ENCODE results near the gene DHX34.
A peak's percentile ranks its signal among the peaks of the same experiment; 100 is the strongest.
"Not testable (repeated sequence)": the region's sequence is repeated elsewhere in the genome, so short reads cannot be mapped to it uniquely, and the experiment has no call there.

The DHX34 gene

GRCh38 chr19:47407417-47407774, 58.3 kb downstream of the DHX34 start:
- H3K27ac ChIP-seq (ENCODE audit: low read depth, low read length) = no peak overlapping the region
- no peaks in the 10 kb centered on the region for H3K36me3 ChIP-seq (ENCODE audit: control insufficient read depth, insufficient read depth, low read length)
- H3K4me3 ChIP-seq (ENCODE audit: low read length) = no peak overlapping the region
- no peaks in the 10 kb centered on the region for H3K4me1 ChIP-seq (ENCODE audit: control insufficient read depth, insufficient read depth, low read length)
- no peaks in the 10 kb centered on the region for H3K27me3 ChIP-seq (ENCODE audit: control insufficient read depth, insufficient read depth, low read length)
- H3K9ac ChIP-seq (ENCODE audit: low read length) = no peak overlapping the region

DNA sequence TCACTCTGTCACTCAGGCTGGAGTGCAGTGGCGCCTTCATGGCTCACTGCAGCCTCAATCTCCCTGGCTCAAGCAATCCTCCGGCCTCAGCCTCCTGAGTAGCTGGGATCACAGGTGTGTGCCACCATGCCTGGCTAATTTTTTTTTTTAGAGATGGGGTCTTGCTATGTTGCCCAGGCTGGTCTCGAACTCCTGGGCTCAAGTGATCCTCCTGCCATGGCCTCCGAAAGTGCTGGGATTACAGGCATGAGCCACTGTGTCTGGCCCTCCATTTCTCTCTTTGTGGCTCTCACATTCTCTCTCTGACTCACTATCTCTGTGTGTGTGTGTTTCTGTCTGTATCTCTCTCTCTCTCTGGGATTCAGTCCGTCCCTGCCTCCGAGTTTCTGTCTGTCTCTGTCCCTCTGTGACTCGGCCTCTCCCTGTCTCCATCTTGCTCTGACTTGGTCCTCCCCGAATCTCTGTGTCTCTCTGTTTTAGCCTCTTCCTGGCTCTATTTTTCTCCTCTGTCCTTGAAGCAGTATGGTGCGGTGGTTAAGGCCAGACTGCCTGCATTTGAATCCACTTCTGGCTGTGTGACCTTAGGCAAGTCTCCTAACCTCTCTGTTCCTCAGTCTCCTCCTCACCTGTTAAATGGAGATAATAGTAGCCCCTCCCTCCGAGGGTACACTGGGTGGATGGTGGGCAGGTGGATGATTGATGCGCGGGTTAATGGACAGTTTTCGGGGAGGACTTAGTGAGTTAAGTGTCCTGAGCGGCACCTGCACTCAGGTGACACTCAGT, 59.2 kb downstream of the DHX34 start:
- Histone ChIP-seq H3K4me1 (ENCODE audit: control insufficient read depth, insufficient read depth, low read length) (no peaks in the 10 kb centered on the region), H3K4me3 (ENCODE audit: low read length) (no peak overlapping the region), H3K9ac (ENCODE audit: low read length) (no peak overlapping the region), H3K27ac (ENCODE audit: low read depth, low read length) (no peak overlapping the region), H3K36me3 (ENCODE audit: control insufficient read depth, insufficient read depth, low read length) (no peaks in the 10 kb centered on the region), H3K27me3 (ENCODE audit: control insufficient read depth, insufficient read depth, low read length) (no peaks in the 10 kb centered on the region)

DNA sequence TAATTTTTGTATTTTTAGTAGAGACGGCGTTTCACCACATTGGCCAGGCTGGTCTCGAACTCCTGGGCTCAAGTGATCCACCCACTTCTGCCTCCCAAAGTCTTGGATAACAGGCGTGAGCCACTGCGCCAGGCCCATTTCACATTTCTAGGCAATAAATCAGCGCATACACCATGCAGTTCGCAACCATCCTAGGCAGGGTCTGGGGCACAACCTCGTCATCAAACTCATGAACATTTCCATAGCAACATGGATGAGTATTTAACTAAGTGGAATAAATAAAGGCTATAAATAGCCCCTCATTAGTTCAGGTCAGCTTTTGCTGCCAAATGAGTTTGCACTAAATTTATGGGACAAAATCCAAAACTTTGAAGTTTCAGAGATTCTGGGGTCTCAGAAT, 62.0 kb downstream of the DHX34 start:
- Histone ChIP-seq H3K4me3 (ENCODE audit: low read length) (no peak overlapping the region), H3K27ac (ENCODE audit: low read depth, low read length) (no peak overlapping the region), H3K36me3 (ENCODE audit: control insufficient read depth, insufficient read depth, low read length) (no peaks in the 10 kb centered on the region), H3K27me3 (ENCODE audit: control insufficient read depth, insufficient read depth, low read length) (no peaks in the 10 kb centered on the region), H3K9ac (ENCODE audit: low read length) (no peak overlapping the region), H3K4me1 (ENCODE audit: control insufficient read depth, insufficient read depth, low read length) (no peaks in the 10 kb centered on the region)

- H3K36me3 ChIP-seq (ENCODE audit: control insufficient read depth, insufficient read depth, low read length); H3K4me1 ChIP-seq (ENCODE audit: control insufficient read depth, insufficient read depth, low read length); H3K9ac ChIP-seq (ENCODE audit: low read length); H3K4me3 ChIP-seq (ENCODE audit: low read length); H3K27me3 ChIP-seq (ENCODE audit: control insufficient read depth, insufficient read depth, low read length); H3K27ac ChIP-seq (ENCODE audit: low read depth, low read length): not testable (repeated sequence)
These were observed 62.6 kb downstream of the DHX34 start for GRCh38 chr19:47411696-47412095.

DNA sequence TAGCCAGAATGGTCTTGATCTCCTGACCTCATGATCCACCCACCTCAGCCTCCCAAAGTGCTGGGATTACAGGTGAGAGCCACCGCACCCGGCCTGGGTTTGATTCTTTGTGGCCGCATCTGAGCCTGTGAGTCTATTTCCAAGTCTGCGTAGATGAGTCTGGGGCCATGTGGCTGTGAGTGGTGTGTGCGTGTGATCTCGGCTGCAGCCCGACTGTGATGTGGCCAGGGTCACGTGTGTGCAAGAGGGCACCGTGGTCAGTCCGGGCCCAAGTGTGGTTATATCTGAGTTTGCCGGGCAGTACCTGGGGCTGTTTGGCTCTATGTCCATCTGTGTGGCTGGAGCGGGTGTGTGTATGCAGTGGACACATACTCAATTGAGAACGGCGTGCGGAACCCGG, 64.8 kb downstream of the DHX34 start:
- Histone ChIP-seq H3K36me3 (ENCODE audit: control insufficient read depth, insufficient read depth, low read length) (no peaks in the 10 kb centered on the region), H3K4me1 (ENCODE audit: control insufficient read depth, insufficient read depth, low read length) (no peaks in the 10 kb centered on the region), H3K4me3 (ENCODE audit: low read length) (no peak overlapping the region), H3K9ac (ENCODE audit: low read length) (no peak overlapping the region), H3K27me3 (ENCODE audit: control insufficient read depth, insufficient read depth, low read length) (peaks cover 16% of the 10 kb centered on the region), H3K27ac (ENCODE audit: low read depth, low read length) (no peak overlapping the region)

DNA sequence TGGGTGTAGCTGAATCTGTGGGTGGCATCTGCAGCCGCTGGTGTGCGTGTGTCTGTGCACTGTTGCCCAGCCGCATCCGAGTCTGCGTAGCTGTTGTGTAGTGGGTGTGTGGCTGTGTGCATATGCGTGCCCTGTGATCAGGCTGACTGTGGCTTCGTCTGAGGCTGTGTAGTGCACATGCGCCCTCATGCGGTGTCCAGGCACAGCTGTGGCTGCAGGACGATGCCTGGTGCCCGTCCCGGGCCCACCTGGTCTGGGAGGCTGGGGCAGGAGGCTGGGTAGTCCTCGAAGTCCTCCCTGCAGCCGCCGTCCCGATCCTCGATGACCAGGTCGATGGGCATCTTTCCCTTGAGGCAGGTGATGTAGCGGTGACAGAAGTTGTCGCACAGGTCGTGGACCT, 65.4 kb downstream of the DHX34 start:
- no peaks in the 10 kb centered on the region for H3K36me3 ChIP-seq (ENCODE audit: control insufficient read depth, insufficient read depth, low read length)
- no peaks in the 10 kb centered on the region for H3K4me1 ChIP-seq (ENCODE audit: control insufficient read depth, insufficient read depth, low read length)
- peaks cover 18% of the 10 kb centered on the region for H3K27me3 ChIP-seq (ENCODE audit: control insufficient read depth, insufficient read depth, low read length)
- no peak overlapping the region for H3K27ac ChIP-seq (ENCODE audit: low read depth, low read length)
- H3K9ac ChIP-seq (ENCODE audit: low read length) = no peak overlapping the region
- no peak overlapping the region for H3K4me3 ChIP-seq (ENCODE audit: low read length)

DNA sequence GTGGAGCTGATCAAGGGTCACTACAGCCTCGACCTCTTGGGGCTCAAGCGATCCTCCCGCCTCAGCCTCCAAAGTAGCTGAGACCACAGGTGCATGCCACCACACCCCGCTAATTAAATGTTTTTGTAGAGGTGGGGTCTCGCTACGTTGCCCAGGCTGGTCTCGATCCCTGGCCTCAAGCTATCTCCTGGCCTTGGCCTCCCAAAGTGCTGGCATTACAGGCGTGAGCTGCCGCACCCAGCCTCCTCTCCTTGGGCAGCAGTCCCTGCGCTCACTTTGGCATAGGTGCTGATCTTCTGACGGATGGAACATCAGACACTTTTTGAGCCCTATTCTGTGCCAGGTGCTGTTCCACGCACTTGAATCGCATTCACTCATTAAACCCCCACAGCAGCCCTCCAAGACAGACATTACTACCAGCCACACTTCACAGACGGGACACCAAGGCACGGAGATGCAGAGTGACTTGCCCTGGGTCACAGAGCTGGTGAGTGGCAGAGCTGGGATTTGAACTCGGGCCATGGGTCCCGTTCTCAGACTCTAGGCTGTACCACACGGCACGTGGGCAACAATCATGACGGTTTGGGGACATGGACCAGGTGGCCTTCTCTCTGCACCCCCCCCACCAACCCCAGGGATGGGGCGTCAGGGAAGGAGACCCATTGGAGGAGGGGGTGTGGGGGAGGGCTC, 67.0 kb downstream of the DHX34 start:
- peaks cover 29% of the 10 kb centered on the region for H3K27me3 ChIP-seq (ENCODE audit: control insufficient read depth, insufficient read depth, low read length)
- H3K4me3 ChIP-seq (ENCODE audit: low read length) = no peak overlapping the region
- no peak overlapping the region for H3K9ac ChIP-seq (ENCODE audit: low read length)
- H3K27ac ChIP-seq (ENCODE audit: low read depth, low read length) = no peak overlapping the region
- H3K4me1 ChIP-seq (ENCODE audit: control insufficient read depth, insufficient read depth, low read length) = no peaks in the 10 kb centered on the region
- no peaks in the 10 kb centered on the region for H3K36me3 ChIP-seq (ENCODE audit: control insufficient read depth, insufficient read depth, low read length)

GRCh38 chr19:47416643-47416985, 67.5 kb downstream of the DHX34 start:
- Histone ChIP-seq H3K4me3 (ENCODE audit: low read length) (no peak overlapping the region), H3K27ac (ENCODE audit: low read depth, low read length) (no peak overlapping the region), H3K36me3 (ENCODE audit: control insufficient read depth, insufficient read depth, low read length) (no peaks in the 10 kb centered on the region), H3K27me3 (ENCODE audit: control insufficient read depth, insufficient read depth, low read length) (peaks cover 33% of the 10 kb centered on the region), H3K4me1 (ENCODE audit: control insufficient read depth, insufficient read depth, low read length) (no peaks in the 10 kb centered on the region), H3K9ac (ENCODE audit: low read length) (no peak overlapping the region)

DNA sequence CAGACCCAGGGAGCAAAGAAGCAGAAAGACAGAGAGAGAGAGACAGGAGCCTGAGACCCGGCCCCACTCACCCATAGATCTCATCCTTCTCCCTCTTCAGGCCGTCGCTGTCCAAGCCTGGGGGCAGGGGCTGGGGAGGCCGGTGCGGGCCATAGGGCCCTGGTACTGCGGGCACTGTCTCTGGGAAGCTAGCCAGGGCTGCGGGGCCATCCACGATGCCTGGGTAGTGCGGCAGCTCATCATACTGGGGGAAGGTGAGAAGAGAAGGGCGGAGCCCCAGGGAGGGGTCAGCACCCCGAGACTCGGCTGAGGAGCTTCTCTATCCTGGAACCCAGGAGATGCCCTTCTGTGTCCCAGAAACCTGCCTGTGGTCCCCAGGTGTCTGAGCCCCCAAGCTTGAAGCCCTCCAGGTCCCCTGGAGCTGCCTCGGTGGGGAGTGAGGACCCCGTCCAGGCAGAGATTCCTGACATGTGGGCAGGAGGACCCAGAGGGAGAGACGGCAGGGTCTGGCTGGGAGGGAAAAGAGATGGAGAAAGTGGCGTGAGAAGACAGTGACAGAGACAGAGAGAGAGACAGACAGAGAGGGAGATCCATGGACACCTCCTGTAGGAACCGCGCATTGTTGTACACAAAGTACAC, 68.1 kb downstream of the DHX34 start:
- H3K9ac ChIP-seq (ENCODE audit: low read length) = no peak overlapping the region
- peaks cover 39% of the 10 kb centered on the region for H3K27me3 ChIP-seq (ENCODE audit: control insufficient read depth, insufficient read depth, low read length)
- no peaks in the 10 kb centered on the region for H3K36me3 ChIP-seq (ENCODE audit: control insufficient read depth, insufficient read depth, low read length)
- H3K27ac ChIP-seq (ENCODE audit: low read depth, low read length) = no peak overlapping the region
- H3K4me3 ChIP-seq (ENCODE audit: low read length) = no peak overlapping the region
- H3K4me1 ChIP-seq (ENCODE audit: control insufficient read depth, insufficient read depth, low read length) = no peaks in the 10 kb centered on the region

- Histone ChIP-seq H3K4me3 (ENCODE audit: low read length) (no peak overlapping the region), H3K4me1 (ENCODE audit: control insufficient read depth, insufficient read depth, low read length) (no peaks in the 10 kb centered on the region), H3K9ac (ENCODE audit: low read length) (no peak overlapping the region), H3K27ac (ENCODE audit: low read depth, low read length) (no peak overlapping the region), H3K36me3 (ENCODE audit: control insufficient read depth, insufficient read depth, low read length) (no peaks in the 10 kb centered on the region), H3K27me3 (ENCODE audit: control insufficient read depth, insufficient read depth, low read length) (peaks cover 44% of the 10 kb centered on the region)
These were observed 68.9 kb downstream of the DHX34 start for GRCh38 chr19:47417746-47418691.

GRCh38 chr19:47418692-47419029, 69.5 kb downstream of the DHX34 start:
- Histone ChIP-seq H3K27me3 (ENCODE audit: control insufficient read depth, insufficient read depth, low read length) (peaks cover 49% of the 10 kb centered on the region), H3K36me3 (ENCODE audit: control insufficient read depth, insufficient read depth, low read length) (no peaks in the 10 kb centered on the region), H3K9ac (ENCODE audit: low read length) (no peak overlapping the region), H3K4me1 (ENCODE audit: control insufficient read depth, insufficient read depth, low read length) (no peaks in the 10 kb centered on the region), H3K27ac (ENCODE audit: low read depth, low read length) (no peak overlapping the region), H3K4me3 (ENCODE audit: low read length) (peak overlapping the region; percentile 31)
